ENCODE measurements around the gene ABCA4. TPM values are rescaled to one million over a fixed set of nuclear protein-coding genes. Genes with fewer than 3 reads are reported as not detected.

ABCA4 gene
- total and polyA plus RNA-seq, 2 of the 8 experiments (the other 6 are each of a cell fraction or from before 2014, with no cell fraction given) = 0.06 TPM; not detected in 1

DNA sequence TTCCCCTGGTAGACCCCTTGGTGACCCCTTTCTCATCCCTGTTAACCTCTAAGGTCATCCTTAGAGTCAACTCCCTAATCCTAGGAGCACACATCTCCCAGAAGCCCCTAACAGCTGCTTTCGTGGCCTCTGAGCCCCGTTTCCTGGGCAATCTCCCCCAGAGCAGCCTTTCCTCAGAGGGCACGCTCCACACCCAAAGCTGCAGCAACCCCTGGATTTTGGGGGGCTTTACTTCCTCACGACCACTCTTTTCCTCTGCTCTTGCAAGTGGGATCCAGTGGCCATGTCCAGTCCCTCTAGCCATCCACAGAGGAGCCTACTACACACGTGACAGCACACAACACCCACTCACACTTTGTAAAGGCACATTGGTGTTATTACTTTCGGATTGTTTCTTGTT lies 13.8 kb downstream of the ABCA4 start (continued):
- TF ChIP-seq, protein P1, sequence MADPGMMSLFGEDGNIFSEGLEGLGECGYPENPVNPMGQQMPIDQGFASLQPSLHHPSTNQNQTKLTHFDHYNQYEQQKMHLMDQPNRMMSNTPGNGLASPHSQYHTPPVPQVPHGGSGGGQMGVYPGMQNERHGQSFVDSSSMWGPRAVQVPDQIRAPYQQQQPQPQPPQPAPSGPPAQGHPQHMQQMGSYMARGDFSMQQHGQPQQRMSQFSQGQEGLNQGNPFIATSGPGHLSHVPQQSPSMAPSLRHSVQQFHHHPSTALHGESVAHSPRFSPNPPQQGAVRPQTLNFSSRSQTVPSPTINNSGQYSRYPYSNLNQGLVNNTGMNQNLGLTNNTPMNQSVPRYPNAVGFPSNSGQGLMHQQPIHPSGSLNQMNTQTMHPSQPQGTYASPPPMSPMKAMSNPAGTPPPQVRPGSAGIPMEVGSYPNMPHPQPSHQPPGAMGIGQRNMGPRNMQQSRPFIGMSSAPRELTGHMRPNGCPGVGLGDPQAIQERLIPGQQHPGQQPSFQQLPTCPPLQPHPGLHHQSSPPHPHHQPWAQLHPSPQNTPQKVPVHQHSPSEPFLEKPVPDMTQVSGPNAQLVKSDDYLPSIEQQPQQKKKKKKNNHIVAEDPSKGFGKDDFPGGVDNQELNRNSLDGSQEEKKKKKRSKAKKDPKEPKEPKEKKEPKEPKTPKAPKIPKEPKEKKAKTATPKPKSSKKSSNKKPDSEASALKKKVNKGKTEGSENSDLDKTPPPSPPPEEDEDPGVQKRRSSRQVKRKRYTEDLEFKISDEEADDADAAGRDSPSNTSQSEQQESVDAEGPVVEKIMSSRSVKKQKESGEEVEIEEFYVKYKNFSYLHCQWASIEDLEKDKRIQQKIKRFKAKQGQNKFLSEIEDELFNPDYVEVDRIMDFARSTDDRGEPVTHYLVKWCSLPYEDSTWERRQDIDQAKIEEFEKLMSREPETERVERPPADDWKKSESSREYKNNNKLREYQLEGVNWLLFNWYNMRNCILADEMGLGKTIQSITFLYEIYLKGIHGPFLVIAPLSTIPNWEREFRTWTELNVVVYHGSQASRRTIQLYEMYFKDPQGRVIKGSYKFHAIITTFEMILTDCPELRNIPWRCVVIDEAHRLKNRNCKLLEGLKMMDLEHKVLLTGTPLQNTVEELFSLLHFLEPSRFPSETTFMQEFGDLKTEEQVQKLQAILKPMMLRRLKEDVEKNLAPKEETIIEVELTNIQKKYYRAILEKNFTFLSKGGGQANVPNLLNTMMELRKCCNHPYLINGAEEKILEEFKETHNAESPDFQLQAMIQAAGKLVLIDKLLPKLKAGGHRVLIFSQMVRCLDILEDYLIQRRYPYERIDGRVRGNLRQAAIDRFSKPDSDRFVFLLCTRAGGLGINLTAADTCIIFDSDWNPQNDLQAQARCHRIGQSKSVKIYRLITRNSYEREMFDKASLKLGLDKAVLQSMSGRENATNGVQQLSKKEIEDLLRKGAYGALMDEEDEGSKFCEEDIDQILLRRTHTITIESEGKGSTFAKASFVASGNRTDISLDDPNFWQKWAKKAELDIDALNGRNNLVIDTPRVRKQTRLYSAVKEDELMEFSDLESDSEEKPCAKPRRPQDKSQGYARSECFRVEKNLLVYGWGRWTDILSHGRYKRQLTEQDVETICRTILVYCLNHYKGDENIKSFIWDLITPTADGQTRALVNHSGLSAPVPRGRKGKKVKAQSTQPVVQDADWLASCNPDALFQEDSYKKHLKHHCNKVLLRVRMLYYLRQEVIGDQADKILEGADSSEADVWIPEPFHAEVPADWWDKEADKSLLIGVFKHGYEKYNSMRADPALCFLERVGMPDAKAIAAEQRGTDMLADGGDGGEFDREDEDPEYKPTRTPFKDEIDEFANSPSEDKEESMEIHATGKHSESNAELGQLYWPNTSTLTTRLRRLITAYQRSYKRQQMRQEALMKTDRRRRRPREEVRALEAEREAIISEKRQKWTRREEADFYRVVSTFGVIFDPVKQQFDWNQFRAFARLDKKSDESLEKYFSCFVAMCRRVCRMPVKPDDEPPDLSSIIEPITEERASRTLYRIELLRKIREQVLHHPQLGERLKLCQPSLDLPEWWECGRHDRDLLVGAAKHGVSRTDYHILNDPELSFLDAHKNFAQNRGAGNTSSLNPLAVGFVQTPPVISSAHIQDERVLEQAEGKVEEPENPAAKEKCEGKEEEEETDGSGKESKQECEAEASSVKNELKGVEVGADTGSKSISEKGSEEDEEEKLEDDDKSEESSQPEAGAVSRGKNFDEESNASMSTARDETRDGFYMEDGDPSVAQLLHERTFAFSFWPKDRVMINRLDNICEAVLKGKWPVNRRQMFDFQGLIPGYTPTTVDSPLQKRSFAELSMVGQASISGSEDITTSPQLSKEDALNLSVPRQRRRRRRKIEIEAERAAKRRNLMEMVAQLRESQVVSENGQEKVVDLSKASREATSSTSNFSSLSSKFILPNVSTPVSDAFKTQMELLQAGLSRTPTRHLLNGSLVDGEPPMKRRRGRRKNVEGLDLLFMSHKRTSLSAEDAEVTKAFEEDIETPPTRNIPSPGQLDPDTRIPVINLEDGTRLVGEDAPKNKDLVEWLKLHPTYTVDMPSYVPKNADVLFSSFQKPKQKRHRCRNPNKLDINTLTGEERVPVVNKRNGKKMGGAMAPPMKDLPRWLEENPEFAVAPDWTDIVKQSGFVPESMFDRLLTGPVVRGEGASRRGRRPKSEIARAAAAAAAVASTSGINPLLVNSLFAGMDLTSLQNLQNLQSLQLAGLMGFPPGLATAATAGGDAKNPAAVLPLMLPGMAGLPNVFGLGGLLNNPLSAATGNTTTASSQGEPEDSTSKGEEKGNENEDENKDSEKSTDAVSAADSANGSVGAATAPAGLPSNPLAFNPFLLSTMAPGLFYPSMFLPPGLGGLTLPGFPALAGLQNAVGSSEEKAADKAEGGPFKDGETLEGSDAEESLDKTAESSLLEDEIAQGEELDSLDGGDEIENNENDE (IDR thresholded peaks at IDR 0.05; ENCODE audit: insufficient replicate concordance, low read length) = no peak
- TF ChIP-seq KDM5A (IDR thresholded peaks at IDR 0.05; ENCODE audit: low read length) (no peak), SIN3A (conservative IDR thresholded peaks at IDR 0.05 in 1 of 2, IDR thresholded peaks at IDR 0.05 in 1 of 2; ENCODE audit: low read depth in 1 of 2, low read length in 2 of 2) (no peak), JUND (IDR thresholded peaks at IDR 0.05; ENCODE audit: low read length) (no peak), POLR2AphosphoS5 (IDR thresholded peaks at IDR 0.05; ENCODE audit: low read depth, low read length) (no peak), TCF12 (IDR thresholded peaks at IDR 0.05; ENCODE audit: low read depth, low read length) (no peak), JUN (IDR thresholded peaks at IDR 0.05; ENCODE audit: low read depth, low read length) (no peak)
